HepG2 (cell line): ENCODE measurements around the gene TMEM156. TPM values are rescaled to one million over a fixed set of nuclear protein-coding genes. Genes with fewer than 3 reads are reported as not detected.

ENCODE experiments used
- ATAC-seq: fragments of 200-7000 bp; cut with Tn5 transposase; 3 replicates; pipeline ENCODE4 v1.9.1; 2020; ENCODE audit warnings: mild to moderate bottlenecking, moderate library complexity
- BruUV-seq: library from RNA; stranded (reverse); fragments of 400-500 nt; replicated peaks from 2 replicates; lab custom pipeline; 2021; lab: Mats Ljungman, UMichigan
- CTCF ChIA-PET: fragments of 300-600 bp; formaldehyde crosslinking; extraction: SDS; loops from one replicate; lab custom pipeline; 2021; ENCODE audit warnings: low total read pairs, inconsistent platforms, low intra/inter-chr PET ratio; lab: Yijun Ruan, JAX
- POLR2A ChIA-PET: fragments of 350-600 bp; sonication (Branson Sonifier 250); formaldehyde crosslinking; loops from one replicate; lab custom pipeline; 2020; ENCODE audit warnings: antibody characterized with exemption, inconsistent platforms; lab: Yijun Ruan, JAX
- DNase-seq: peaks from one replicate; pipeline ENCODE4 v3.0.0-alpha.2; 2015; ENCODE audit warnings: low spot score
- FAIRE-seq: peaks from 3 replicates; lab custom pipeline; 2011; peaks lifted over from hg19 to GRCh38; lab: Jason Lieb, UNC
- H2AFZ ChIP-seq: one replicate; pipeline ENCODE4 v1.6.1; 2011; ENCODE audit warnings: low read length, inconsistent platforms
- H3K27ac ChIP-seq: fragments of 300-600 bp; 3 replicates; pipeline ENCODE4 v1.8.0; 2011; ENCODE audit warnings: mixed run types, mild to moderate bottlenecking, mixed read lengths, low read length, inconsistent platforms; ENCODE audit not compliant: insufficient read depth; ENCODE audit errors: extremely low read length
- H3K27me3 ChIP-seq, 2 experiments: fragments of 200-600 bp in 1 of 2; 2 replicates in 1 of 2; 3 replicates in 1 of 2; pipeline versions ENCODE4 v1.6.0 to v1.8.0; 2011; ENCODE audit warnings: low read length in 2 of 2, mild to moderate bottlenecking in 2 of 2, moderate library complexity in 2 of 2, inconsistent platforms in 1 of 2; ENCODE audit not compliant: insufficient read depth in 2 of 2, control insufficient read depth in 1 of 2
- H3K36me3 ChIP-seq, 2 experiments: fragments of 200-600 bp in 1 of 2; replicated peaks in 1 of 2; 2 replicates in 1 of 2; 3 replicates in 1 of 2; pipeline versions ENCODE4 v1.5.1 to v1.8.0; 2011; ENCODE audit warnings: low read length in 2 of 2, inconsistent platforms in 1 of 2; ENCODE audit not compliant: insufficient read depth in 2 of 2, control insufficient read depth in 1 of 2
- H3K4me1 ChIP-seq: 2 replicates; pipeline ENCODE4 v1.5.1; 2012; ENCODE audit warnings: low read length, inconsistent platforms; ENCODE audit not compliant: insufficient read depth
- H3K4me2 ChIP-seq: 2 replicates; pipeline ENCODE4 v1.6.0; 2011; ENCODE audit warnings: low read depth, low read length, inconsistent platforms
- H3K4me3 ChIP-seq, 3 experiments: fragments of 200-600 bp in 1 of 3; sonication (generic), shearing (Covaris generic) in 1 of 3; replicated peaks in 1 of 3; 2 replicates each; pipeline ENCODE4 v1.5.1; 2011 to 2016; ENCODE audit warnings: low read length in 3 of 3, inconsistent platforms in 2 of 3, low read depth in 2 of 3, mild to moderate bottlenecking in 2 of 3, control low read depth in 1 of 3, mixed read lengths in 1 of 3; ENCODE audit not compliant: insufficient read depth in 1 of 3
- H3K79me2 ChIP-seq: one replicate; pipeline ENCODE4 v1.6.1; 2011; ENCODE audit warnings: low read length, inconsistent platforms; ENCODE audit not compliant: insufficient read depth
- H3K9ac ChIP-seq: 2 replicates; pipeline ENCODE4 v1.6.0; 2011; ENCODE audit warnings: mild to moderate bottlenecking, low read depth, low read length, inconsistent platforms; ENCODE audit not compliant: insufficient read depth
- H3K9me3 ChIP-seq: 2 replicates; pipeline ENCODE4 v1.5.1; 2012; ENCODE audit warnings: mild to moderate bottlenecking, low read length
- H4K20me1 ChIP-seq: 2 replicates; pipeline ENCODE4 v1.6.0; 2011; ENCODE audit warnings: inconsistent platforms, mild to moderate bottlenecking, low read length, moderate library complexity; ENCODE audit not compliant: insufficient read depth
- ADNP ChIP-seq: sonication (generic); formaldehyde crosslinking; IDR thresholded peaks from 2 replicates; pipeline ENCODE4 v1.4.0; 2020; ENCODE audit warnings: missing genetic modification reagents
- ARID4A ChIP-seq: sonication (generic); formaldehyde crosslinking; IDR thresholded peaks from 2 replicates; pipeline ENCODE4 v1.5.0; 2020; ENCODE audit warnings: mild to moderate bottlenecking, missing genetic modification reagents, borderline replicate concordance
- DNMT3B ChIP-seq: conservative IDR thresholded peaks from 2 replicates; pipeline ENCODE4 v1.6.1; 2016; ENCODE audit warnings: missing biosample characterization, control low read depth
- HIVEP1 ChIP-seq: sonication (generic); formaldehyde crosslinking; IDR thresholded peaks from 2 replicates; pipeline ENCODE4 v1.4.0; 2020; ENCODE audit warnings: mild to moderate bottlenecking, missing genetic modification reagents
- HOXA5 ChIP-seq: sonication (generic); formaldehyde crosslinking; IDR thresholded peaks from 2 replicates; pipeline ENCODE4 v1.4.0; 2020; ENCODE audit warnings: missing genetic modification reagents
- IKZF4 ChIP-seq: sonication (generic); formaldehyde crosslinking; IDR thresholded peaks from 2 replicates; pipeline ENCODE4 v1.5.1; 2020; ENCODE audit warnings: borderline replicate concordance, mild to moderate bottlenecking, low read depth, missing genetic modification reagents; ENCODE audit errors: not compliant biosample characterization
- NFE2L2 ChIP-seq: fragments of 150-350 bp; IDR thresholded peaks from 2 replicates; pipeline ENCODE4 v1.6.1; 2014; ENCODE audit warnings: low read length
- NFKB2 ChIP-seq: sonication (generic); formaldehyde crosslinking; IDR thresholded peaks from 2 replicates; pipeline ENCODE4 v1.4.0; 2020; ENCODE audit warnings: missing genetic modification reagents, borderline replicate concordance
- NRL ChIP-seq: sonication (generic); formaldehyde crosslinking; IDR thresholded peaks from 2 replicates; pipeline ENCODE4 v1.5.0; 2020; ENCODE audit warnings: missing genetic modification reagents, mild to moderate bottlenecking, moderate library complexity, borderline replicate concordance
- POLR2A ChIP-seq, 2 experiments: IDR thresholded peaks; 2 replicates each; pipeline ENCODE4 v1.6.1; 2011; ENCODE audit warnings: low read depth in 2 of 2, low read length in 2 of 2, mild to moderate bottlenecking in 1 of 2, moderate library complexity in 1 of 2; ENCODE audit not compliant: insufficient read depth in 1 of 2
- RBAK ChIP-seq: sonication (generic); formaldehyde crosslinking; IDR thresholded peaks from 2 replicates; pipeline ENCODE4 v1.5.1; 2020; ENCODE audit warnings: mild to moderate bottlenecking, missing genetic modification reagents
- ZBTB7A ChIP-seq: sonication (generic); formaldehyde crosslinking; IDR thresholded peaks from 2 replicates; pipeline ENCODE4 v1.8.0; 2022; ENCODE audit warnings: mild to moderate bottlenecking, missing genetic modification reagents
- ZNF160 ChIP-seq: sonication (generic); formaldehyde crosslinking; IDR thresholded peaks from 2 replicates; pipeline ENCODE4 v1.8.0; 2022; ENCODE audit warnings: mild to moderate bottlenecking, inconsistent platforms, missing genetic modification reagents
- ZNF563 ChIP-seq: sonication (generic); formaldehyde crosslinking; IDR thresholded peaks from 2 replicates; pipeline ENCODE4 v1.8.0; 2022; ENCODE audit warnings: mild to moderate bottlenecking, moderate library complexity, missing genetic modification reagents
- ZNF589 ChIP-seq: sonication (generic); formaldehyde crosslinking; conservative IDR thresholded peaks from 2 replicates; pipeline ENCODE4 v1.8.0; 2022; ENCODE audit warnings: mild to moderate bottlenecking, moderate library complexity, missing genetic modification reagents
- WGBS: methylation state at CpG from one replicate; pipeline ENCODE4 v1.1.6; 2017; ENCODE audit warnings: low lambda C conversion rate; 5-methylcytosine and 5-hydroxymethylcytosine counted together
- in situ Hi-C: cut with HindIII; loops from 2 replicates; pipeline ENCODE4 v1.10.0; 2017; ENCODE audit warnings: low pct_unique_long_range_greater_than_20kb; ENCODE audit not compliant: extremely low pct_ligation_motif_present
- intact Hi-C: fragments of 100-400 bp; cut with micrococcal nuclease; formaldehyde crosslinking; loops from one replicate; pipeline ENCODE4 v1.10.0; 2022; ENCODE audit not compliant: unreplicated experiment
- polyA plus RNA-seq, 8 experiments: library from polyadenylated mRNA; depleted of rRNA in 3 of 8; stranded (reverse) in 7 of 8; unstranded in 1 of 8; fragments of >200 nt; fragmentation: Illumina TruSeq in 4 of 8; extraction: Trizol in 4 of 8; gene quantifications; 2 replicates each; pipeline versions ENCODE4 v1.2.1 to v1.2.3, GENCODE V29; 2011 to 2016; ENCODE audit warnings: low read depth in 4 of 8, missing spikeins in 1 of 8, mixed read lengths in 1 of 8; ENCODE audit not compliant: insufficient read depth in 1 of 8
- total RNA-seq, 5 experiments: library from RNA; depleted of rRNA; stranded (reverse); fragments of >200 nt; fragmentation: Illumina TruSeq; extraction: Trizol; gene quantifications; 2 replicates each; pipeline ENCODE4 v1.2.3, GENCODE V29; 2016; ENCODE audit warnings: low read depth in 1 of 5

TMEM156 gene
- total and polyA plus RNA-seq, 2 of the 13 experiments (the other 11 are each of a cell fraction or from before 2014, with no cell fraction given), result 1.6 TPM; not detected in 1

GRCh38 chr4:38948551-38948950 is 83.7 kb downstream of the TMEM156 start:
- no peak for TF ChIP-seq HOXA5 (CRISPR knock-in tag)
- TF ChIP-seq ADNP (CRISPR knock-in tag), result no peak
- no peak for TF ChIP-seq ZBTB7A (CRISPR knock-in tag)
- no peak for TF ChIP-seq POLR2A (IDR thresholded peaks at IDR 0.05; ENCODE audit: insufficient read depth in 1 of 2, low read depth in 2 of 2, low read length in 2 of 2)
- no peak for TF ChIP-seq RBAK (CRISPR knock-in tag)
- no peak for TF ChIP-seq HIVEP1 (CRISPR knock-in tag)
- TF ChIP-seq IKZF4, result no peak
- no peak for TF ChIP-seq NFKB2
- no peak for TF ChIP-seq DNMT3B (CRISPR knock-in tag)
- no peak for TF ChIP-seq ZNF589 (CRISPR knock-in tag)
- no peak for TF ChIP-seq NRL (CRISPR knock-in tag)
- no peak for TF ChIP-seq ZNF563 (CRISPR knock-in tag)
- no peak for TF ChIP-seq ZNF160 (CRISPR knock-in tag)
- TF ChIP-seq NFE2L2, result no peak
- TF ChIP-seq ARID4A (CRISPR knock-in tag), result no peak
- BruUV-seq, result no TSS peak
- H3K36me3 ChIP-seq, result peaks cover 0 to 14% of the 10 kb centered on the region in 2 experiments; a peak in 2 of 5 replicates
- ATAC-seq (no peak), FAIRE-seq (no peak), DNase-seq (no peak)
- intact Hi-C loops (no loop called here), in situ Hi-C loops (no loop called here)
- peaks cover 16% of the 10 kb centered on the region for H3K4me1 ChIP-seq
- 94% methylated on average over 2 of the region's 2 CpGs for WGBS
- H3K9me3 ChIP-seq, result no peaks in the 10 kb centered on the region
- no peaks in the 10 kb centered on the region for H3K27me3 ChIP-seq
- POLR2A ChIA-PET, result no interaction called here
- no peak overlapping the region for H3K9ac ChIP-seq
- H3K4me2 ChIP-seq, result no peak overlapping the region
- CTCF ChIA-PET, result no interaction called here
- no peaks in the 10 kb centered on the region for H3K79me2 ChIP-seq
- H4K20me1 ChIP-seq, result no peaks in the 10 kb centered on the region
- H3K27ac ChIP-seq, result no peak overlapping the region
- no peak overlapping the region for H2AFZ ChIP-seq
- H3K4me3 ChIP-seq, result no peak overlapping the region
